H9 (cell line): ENCODE measurements around the gene IP6K2. TPM values are rescaled to one million over a fixed set of nuclear protein-coding genes. Genes with fewer than 3 reads are reported as not detected.

Experiments
- DNase-seq: peaks from one replicate; pipeline ENCODE4 v3.0.0-alpha.2; 2017
- H2AFZ ChIP-seq: one replicate; pipeline ENCODE4 v1.6.1; 2013; ENCODE audit warnings: mild to moderate bottlenecking, low read length, control low read depth, moderate library complexity
- H2AK5ac ChIP-seq: 2 replicates; pipeline ENCODE4 v1.6.1; 2013; ENCODE audit warnings: low read length, control low read depth, mixed read lengths; ENCODE audit not compliant: insufficient read length
- H2BK120ac ChIP-seq: one replicate; pipeline ENCODE4 v1.6.1; 2013; ENCODE audit warnings: low read depth, mild to moderate bottlenecking, low read length, control low read depth, inconsistent platforms; ENCODE audit not compliant: poor library complexity, severe bottlenecking
- H2BK12ac ChIP-seq: 2 replicates; pipeline ENCODE4 v1.6.1; 2013; ENCODE audit warnings: low read length, control low read depth, mixed read lengths, low read depth; ENCODE audit not compliant: insufficient read length
- H2BK15ac ChIP-seq: 2 replicates; pipeline ENCODE4 v1.6.1; 2013; ENCODE audit warnings: low read depth, low read length, control low read depth
- H2BK20ac ChIP-seq: one replicate; pipeline ENCODE4 v1.6.1; 2013; ENCODE audit warnings: low read depth, mild to moderate bottlenecking, low read length, control low read depth, inconsistent platforms; ENCODE audit not compliant: poor library complexity, severe bottlenecking
- H2BK5ac ChIP-seq: 2 replicates; pipeline ENCODE4 v1.6.1; 2013; ENCODE audit warnings: low read length, control low read depth, mixed read lengths; ENCODE audit not compliant: insufficient read length
- H3K14ac ChIP-seq: 2 replicates; pipeline ENCODE4 v1.6.1; 2013; ENCODE audit warnings: low read length, control low read depth; ENCODE audit not compliant: insufficient read depth
- H3K18ac ChIP-seq: 2 replicates; pipeline ENCODE4 v1.6.1; 2013; ENCODE audit warnings: low read depth, mild to moderate bottlenecking, mixed read lengths, low read length, control low read depth; ENCODE audit not compliant: insufficient read length
- H3K23ac ChIP-seq: 2 replicates; pipeline ENCODE4 v1.6.1; 2013; ENCODE audit warnings: low read length, control low read depth, mixed read lengths, low read depth; ENCODE audit not compliant: insufficient read length
- H3K23me2 ChIP-seq: 2 replicates; pipeline ENCODE4 v1.6.1; 2013; ENCODE audit warnings: low read depth, mild to moderate bottlenecking, mixed read lengths, low read length, control low read depth; ENCODE audit not compliant: insufficient read length, poor library complexity, severe bottlenecking
- H3K27ac ChIP-seq: 2 replicates; pipeline ENCODE4 v1.5.1; 2013; ENCODE audit warnings: low read length, control low read depth, mixed read lengths, low read depth; ENCODE audit not compliant: insufficient read length
- H3K27me3 ChIP-seq: 2 replicates; pipeline ENCODE4 v1.6.1; 2013; ENCODE audit warnings: low read length, control low read depth, inconsistent platforms; ENCODE audit not compliant: insufficient read depth
- H3K4ac ChIP-seq: 2 replicates; pipeline ENCODE4 v1.6.1; 2013; ENCODE audit warnings: low read depth, mild to moderate bottlenecking, control low read depth, inconsistent platforms, low read length, moderate library complexity
- H3K4me1 ChIP-seq: 2 replicates; pipeline ENCODE4 v1.6.1; 2013; ENCODE audit warnings: low read length, control low read depth, inconsistent platforms; ENCODE audit not compliant: insufficient read depth
- H3K4me2 ChIP-seq: 2 replicates; pipeline ENCODE4 v1.6.1; 2013; ENCODE audit warnings: low read length, control low read depth, mixed read lengths; ENCODE audit not compliant: insufficient read length, insufficient read depth
- H3K56ac ChIP-seq: 2 replicates; pipeline ENCODE4 v1.6.1; 2013; ENCODE audit warnings: low read depth, mild to moderate bottlenecking, mixed read lengths, low read length, control low read depth; ENCODE audit not compliant: insufficient read length
- H3K79me1 ChIP-seq: 2 replicates; pipeline ENCODE4 v1.6.1; 2013; ENCODE audit warnings: low read depth, mild to moderate bottlenecking, moderate library complexity, low read length, control low read depth, inconsistent platforms; ENCODE audit not compliant: insufficient read depth, poor library complexity, severe bottlenecking
- H3K79me2 ChIP-seq: 2 replicates; pipeline ENCODE4 v1.6.1; 2013; ENCODE audit warnings: low read length, control low read depth, inconsistent platforms; ENCODE audit not compliant: insufficient read depth
- H3K9ac ChIP-seq: 2 replicates; pipeline ENCODE4 v1.6.1; 2013; ENCODE audit warnings: low read length, control low read depth, mixed read lengths; ENCODE audit not compliant: insufficient read length; ENCODE audit errors: extremely low read depth
- H3K9me3 ChIP-seq: one replicate; pipeline ENCODE4 v1.6.1; 2013; ENCODE audit warnings: low read depth, low read length, inconsistent platforms; ENCODE audit not compliant: control insufficient read depth
- H3T11ph ChIP-seq: one replicate; pipeline ENCODE4 v1.6.1; 2013; ENCODE audit warnings: mild to moderate bottlenecking, low read length, control low read depth, inconsistent platforms
- H4K20me1 ChIP-seq: one replicate; pipeline ENCODE4 v1.6.1; 2013; ENCODE audit not compliant: control insufficient read depth, insufficient read length, insufficient read depth
- H4K5ac ChIP-seq: 2 replicates; pipeline ENCODE4 v1.6.1; 2013; ENCODE audit warnings: low read depth, mild to moderate bottlenecking, mixed read lengths, low read length, control low read depth; ENCODE audit not compliant: insufficient read length
- H4K8ac ChIP-seq: replicated peaks from 2 replicates; pipeline ENCODE4 v1.6.1; 2013; ENCODE audit warnings: low read length, control low read depth, mixed read lengths, low read depth; ENCODE audit not compliant: insufficient read length
- H4K91ac ChIP-seq: 2 replicates; pipeline ENCODE4 v1.6.1; 2013; ENCODE audit warnings: low read depth, mild to moderate bottlenecking, moderate library complexity, mixed read lengths, low read length, control low read depth; ENCODE audit not compliant: insufficient read length
- H3K27ac Mint-ChIP-seq, 3 experiments: 2 replicates in 2 of 3; 3 replicates in 1 of 3; pipeline ENCODE4 v1.8.0; 2020 to 2021; ENCODE audit warnings: mixed read lengths in 3 of 3, mild to moderate bottlenecking in 1 of 3, moderate library complexity in 1 of 3
- H3K27me3 Mint-ChIP-seq: 2 replicates; pipeline ENCODE4 v1.8.0; 2021; ENCODE audit warnings: low read depth, mild to moderate bottlenecking, moderate library complexity, mixed read lengths
- H3K36me3 Mint-ChIP-seq, 3 experiments: 2 replicates in 2 of 3; 3 replicates in 1 of 3; pipeline ENCODE4 v1.8.0; 2020 to 2021; ENCODE audit warnings: low read depth in 3 of 3, mixed read lengths in 3 of 3; ENCODE audit not compliant: insufficient read depth in 1 of 3
- H3K4me1 Mint-ChIP-seq, 2 experiments: 2 replicates each; pipeline ENCODE4 v1.8.0; 2020; ENCODE audit warnings: mixed read lengths in 2 of 2
- H3K4me3 Mint-ChIP-seq, 2 experiments: 2 replicates in 1 of 2; 3 replicates in 1 of 2; pipeline ENCODE4 v1.8.0; 2020 to 2021; ENCODE audit warnings: mild to moderate bottlenecking in 2 of 2, mixed read lengths in 2 of 2, moderate library complexity in 1 of 2
- H3K9me3 Mint-ChIP-seq, 2 experiments: 2 replicates in 1 of 2; 3 replicates in 1 of 2; pipeline ENCODE4 v1.8.0; 2020; ENCODE audit warnings: mild to moderate bottlenecking in 2 of 2, mixed read lengths in 2 of 2, moderate library complexity in 1 of 2
- CTCF ChIP-seq: fragments of 200-600 bp; sonication (generic); conservative IDR thresholded peaks from 3 replicates; pipeline ENCODE4 v1.8.0; 2021; ENCODE audit warnings: antibody characterized with exemption, mild to moderate bottlenecking
- WGBS: extraction: QIAGEN DNeasy Blood & Tissue Kit; methylation state at CpG from one replicate; pipeline ENCODE4 v1.1.7; 2013; ENCODE audit warnings: missing lambda C conversion rate, low lambda C conversion rate, mixed read lengths; ENCODE audit not compliant: insufficient read length; ENCODE audit errors: extremely low coverage; 5-methylcytosine and 5-hydroxymethylcytosine counted together
- total RNA-seq: library from RNA; stranded (reverse); gene quantifications from 2 replicates; pipeline ENCODE4 v1.2.1, GENCODE V29; 2021

The IP6K2 gene
- total RNA-seq, 1 experiment from 2014 or later = 94.7 TPM

GRCh38 chr3:48678056-48678455 lies 39.0 kb downstream of the IP6K2 start:
- no peak overlapping the region for H2BK12ac ChIP-seq
- H4K91ac ChIP-seq = no peak overlapping the region
- DNase-seq = no peak
- Mint-ChIP-seq H3K27me3 (no peaks in the 10 kb centered on the region), H3K36me3 (peaks cover 36 to 89% (median 79%) of the 10 kb centered on the region in 3 experiments), H3K4me3 (no peak overlapping the region), H3K4me1 (no peaks in the 10 kb centered on the region), H3K27ac (peak overlapping the region in 1 of 3 experiments; percentile 74; a peak in 1 of 7 replicates), H3K9me3 (no peaks in the 10 kb centered on the region)
- no peak overlapping the region for H2AFZ ChIP-seq
- H3T11ph ChIP-seq = no peak overlapping the region
- peaks cover 3% of the 10 kb centered on the region for H3K79me1 ChIP-seq
- H2BK20ac ChIP-seq = no peak overlapping the region
- H2AK5ac ChIP-seq = no peak overlapping the region
- H3K23me2 ChIP-seq = no peaks in the 10 kb centered on the region
- H3K27ac ChIP-seq = no peak overlapping the region
- no peak overlapping the region for H2BK15ac ChIP-seq
- no peak overlapping the region for H3K18ac ChIP-seq
- no peaks in the 10 kb centered on the region for H4K20me1 ChIP-seq
- no peak overlapping the region for H4K8ac ChIP-seq
- H2BK120ac ChIP-seq = no peak overlapping the region
- no peak overlapping the region for H3K4me2 ChIP-seq
- no peak overlapping the region for H3K23ac ChIP-seq
- H2BK5ac ChIP-seq = no peak overlapping the region
- H3K9ac ChIP-seq = no peak overlapping the region
- H3K4me1 ChIP-seq = no peaks in the 10 kb centered on the region
- no peaks in the 10 kb centered on the region for H3K79me2 ChIP-seq
- no peak for TF ChIP-seq CTCF
- no peak overlapping the region for H3K56ac ChIP-seq
- no peak overlapping the region for H3K4ac ChIP-seq
- H3K9me3 ChIP-seq = no peaks in the 10 kb centered on the region
- no CpG with 5 or more reads among the region's 4 CpGs for WGBS
- H4K5ac ChIP-seq = no peak overlapping the region
- H3K27me3 ChIP-seq = no peaks in the 10 kb centered on the region
- H3K14ac ChIP-seq = no peak overlapping the region
